T-helper 1 cell treated with Interleukin-12 subunit alpha and Interleukin-12 subunit beta and Interleukin-4 antibody, amounts not matched to agents 30 μg/mL and 1 μg/mL, for 36 hours (primary cell): Measurements from ENCODE around the gene CDX1.

Experiments used
- H3K27ac Mint-ChIP-seq: one replicate; pipeline ENCODE4 v1.8.0; 2021; ENCODE audit warnings: mild to moderate bottlenecking, mixed read lengths
- H3K27me3 Mint-ChIP-seq: one replicate; pipeline ENCODE4 v1.8.0; 2021; ENCODE audit warnings: low read depth, mixed read lengths
- H3K36me3 Mint-ChIP-seq: one replicate; pipeline ENCODE4 v1.8.0; 2021; ENCODE audit warnings: low read depth, mixed read lengths
- H3K4me1 Mint-ChIP-seq: one replicate; pipeline ENCODE4 v1.8.0; 2021; ENCODE audit warnings: low read depth, mixed read lengths
- H3K4me3 Mint-ChIP-seq: one replicate; pipeline ENCODE4 v1.8.0; 2021; ENCODE audit warnings: mild to moderate bottlenecking, moderate library complexity, mixed read lengths
- H3K9me3 Mint-ChIP-seq: one replicate; pipeline ENCODE4 v1.8.0; 2021; ENCODE audit warnings: mixed read lengths

The CDX1 gene

DNA sequence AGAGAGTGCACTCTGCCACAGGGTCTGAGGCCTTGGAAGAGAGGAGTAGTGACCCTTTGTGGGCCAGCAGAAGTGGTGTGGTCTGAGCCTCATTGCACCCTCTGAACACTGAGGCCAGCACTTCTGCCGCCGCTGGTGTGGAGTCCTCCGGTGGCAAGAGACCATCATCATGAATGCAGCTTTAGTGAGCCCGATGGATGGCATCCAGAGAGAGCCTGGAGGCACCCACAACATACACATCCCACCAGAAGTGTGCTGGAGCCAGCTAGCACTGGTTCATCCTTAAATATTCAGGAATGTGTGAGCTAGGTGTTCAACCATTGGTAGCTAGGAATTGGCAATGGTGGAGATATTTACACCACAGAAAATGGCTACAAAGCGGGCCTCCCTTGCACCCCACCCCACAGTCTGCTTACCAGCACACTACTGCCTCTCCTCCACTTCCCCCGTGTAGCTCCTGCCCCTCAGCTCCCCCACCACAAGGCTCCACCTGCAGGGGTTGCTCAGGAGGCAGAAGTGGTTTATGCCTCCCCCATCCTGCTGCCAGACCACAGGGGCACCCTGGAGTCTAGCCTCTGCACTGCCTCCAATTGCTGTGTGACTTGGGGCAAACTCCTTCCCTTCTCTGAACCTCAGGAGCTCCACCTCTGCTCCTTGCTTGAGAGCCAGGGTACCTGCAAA lies 39.7 kb downstream of the CDX1 start:
- Mint-ChIP-seq H3K4me3 (no peak overlapping the region), H3K27ac (no peak overlapping the region), H3K36me3 (no peaks in the 10 kb centered on the region), H3K9me3 (no peaks in the 10 kb centered on the region), H3K4me1 (peaks cover 8% of the 10 kb centered on the region), H3K27me3 (peaks cover 24% of the 10 kb centered on the region)

DNA sequence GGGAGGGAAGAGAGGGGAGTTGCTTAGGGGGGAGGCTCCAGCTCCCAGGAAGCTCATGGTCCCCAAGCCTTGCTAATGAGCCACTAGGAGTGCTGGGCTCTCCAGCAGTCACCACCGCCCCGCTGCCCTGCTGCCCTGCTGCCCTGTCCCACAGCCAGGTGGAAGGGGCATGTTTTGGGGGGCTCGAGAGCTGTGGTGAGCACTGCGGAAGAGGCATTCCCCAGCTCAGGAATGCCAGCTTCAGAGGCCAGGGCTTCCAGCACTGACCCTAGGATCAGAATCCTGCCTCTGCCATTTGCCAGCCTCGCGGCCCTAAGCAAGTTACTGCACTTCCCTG lies 40.2 kb downstream of the CDX1 start:
- H3K36me3 Mint-ChIP-seq, result no peaks in the 10 kb centered on the region

DNA sequence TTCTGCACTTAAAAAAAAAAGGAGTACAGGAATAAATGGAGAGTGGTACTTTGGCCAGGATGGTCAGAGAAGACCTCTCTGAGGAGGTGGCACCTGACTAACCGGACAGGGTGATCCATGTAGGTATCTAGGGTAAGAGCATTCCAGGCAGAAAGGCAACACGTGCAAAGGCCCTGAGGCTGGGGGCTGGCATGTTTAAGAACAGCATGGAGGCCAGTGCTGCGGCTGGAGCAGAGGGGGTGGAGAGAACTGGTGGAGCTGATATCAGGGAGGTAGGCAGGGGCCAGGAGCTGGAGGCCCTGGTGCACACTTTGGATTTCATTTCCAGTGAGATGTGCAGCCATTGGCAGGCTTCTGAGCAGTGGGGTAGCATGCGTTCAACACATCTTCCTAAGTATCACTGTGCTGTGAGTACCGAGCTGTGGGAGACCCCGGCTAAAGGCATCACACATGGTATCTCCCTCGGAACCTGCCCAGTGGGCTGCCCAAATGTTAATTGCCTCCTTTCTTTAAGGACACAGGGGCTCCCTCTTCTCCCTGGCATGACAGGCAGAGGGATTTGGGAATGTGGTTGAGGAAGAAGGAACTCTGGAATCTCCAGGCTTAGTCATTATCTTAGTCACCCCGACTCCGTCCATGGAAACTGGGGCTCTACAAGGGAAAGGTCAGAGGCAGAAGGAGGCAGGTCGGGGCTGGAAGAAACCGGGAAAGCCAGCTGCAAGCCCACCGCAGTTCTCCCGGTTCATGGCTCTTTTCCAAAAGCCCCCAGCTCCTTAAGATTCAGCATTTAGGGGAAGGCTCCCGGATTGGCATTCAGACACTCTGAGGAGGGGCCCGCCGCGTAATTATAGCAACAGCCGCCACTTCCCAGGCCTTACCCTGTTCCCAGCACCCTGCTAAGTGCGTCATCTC lies 41.9 kb downstream of the CDX1 start:
- Mint-ChIP-seq H3K27ac (no peak overlapping the region), H3K4me1 (peaks cover 8% of the 10 kb centered on the region), H3K36me3 (no peaks in the 10 kb centered on the region), H3K27me3 (peaks cover 24% of the 10 kb centered on the region), H3K4me3 (no peak overlapping the region), H3K9me3 (no peaks in the 10 kb centered on the region)

More for the DNA sequence above, 40.2 kb downstream of the CDX1 start:
- H3K9me3 Mint-ChIP-seq, result no peaks in the 10 kb centered on the region
- no peak overlapping the region for H3K4me3 Mint-ChIP-seq
- H3K27ac Mint-ChIP-seq, result no peak overlapping the region
- H3K27me3 Mint-ChIP-seq, result peaks cover 24% of the 10 kb centered on the region
- H3K4me1 Mint-ChIP-seq, result peaks cover 8% of the 10 kb centered on the region

DNA sequence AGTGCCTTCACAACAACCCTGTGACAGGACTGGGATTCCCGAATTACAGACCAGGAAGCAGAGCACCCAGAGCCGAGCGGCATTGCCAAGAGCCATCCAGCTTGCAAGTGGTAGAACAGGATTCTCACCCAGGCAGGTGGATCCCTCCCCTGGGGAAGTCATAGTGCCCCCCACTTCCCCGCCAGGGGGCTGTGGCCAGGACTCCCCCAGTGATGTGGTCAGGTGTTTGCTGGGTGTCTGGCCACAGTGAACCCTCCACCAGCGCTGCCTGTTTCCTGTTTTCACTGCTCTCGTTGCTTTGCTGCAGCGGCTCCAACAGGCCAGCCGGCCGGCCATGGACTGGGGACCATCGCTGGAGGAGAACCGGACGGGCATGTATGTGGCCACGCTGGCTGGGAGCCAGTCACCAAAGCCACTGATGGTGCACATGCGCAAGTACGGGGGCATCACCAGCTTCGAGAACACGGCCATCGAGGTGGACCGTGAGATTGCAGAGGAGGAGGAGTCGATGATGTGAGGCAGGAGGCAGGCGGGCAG lies 42.6 kb downstream of the CDX1 start:
- Mint-ChIP-seq H3K4me1 (peaks cover 8% of the 10 kb centered on the region), H3K4me3 (no peak overlapping the region), H3K27ac (peak overlapping the region; percentile 41)

DNA sequence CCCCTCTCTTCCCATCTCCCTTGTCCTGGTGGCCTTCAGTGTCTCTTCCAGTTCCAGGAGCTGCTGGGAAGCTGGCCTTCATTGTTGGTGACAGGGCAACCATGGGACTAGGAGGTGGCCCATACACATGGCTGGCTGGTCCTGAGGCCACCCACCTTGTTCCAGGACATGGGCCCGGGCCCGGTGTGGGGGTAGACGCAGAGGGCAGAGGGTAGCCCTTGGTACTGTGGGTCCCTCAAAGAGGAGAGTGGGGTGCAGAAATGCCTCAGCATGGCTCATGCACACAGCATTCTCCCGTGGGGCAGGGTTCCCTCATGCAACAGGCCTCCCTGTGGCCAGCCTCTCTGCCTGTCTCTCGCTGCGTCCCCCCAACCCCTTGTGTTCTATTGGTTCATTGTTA lies 44.1 kb downstream of the CDX1 start:
- Mint-ChIP-seq H3K9me3 (no peaks in the 10 kb centered on the region), H3K36me3 (no peaks in the 10 kb centered on the region), H3K4me1 (peaks cover 8% of the 10 kb centered on the region), H3K27ac (no peak overlapping the region), H3K27me3 (peaks cover 24% of the 10 kb centered on the region), H3K4me3 (no peak overlapping the region)

More for the DNA sequence above, 42.6 kb downstream of the CDX1 start:
- Mint-ChIP-seq H3K9me3 (no peaks in the 10 kb centered on the region), H3K27me3 (peaks cover 24% of the 10 kb centered on the region), H3K36me3 (no peaks in the 10 kb centered on the region)

DNA sequence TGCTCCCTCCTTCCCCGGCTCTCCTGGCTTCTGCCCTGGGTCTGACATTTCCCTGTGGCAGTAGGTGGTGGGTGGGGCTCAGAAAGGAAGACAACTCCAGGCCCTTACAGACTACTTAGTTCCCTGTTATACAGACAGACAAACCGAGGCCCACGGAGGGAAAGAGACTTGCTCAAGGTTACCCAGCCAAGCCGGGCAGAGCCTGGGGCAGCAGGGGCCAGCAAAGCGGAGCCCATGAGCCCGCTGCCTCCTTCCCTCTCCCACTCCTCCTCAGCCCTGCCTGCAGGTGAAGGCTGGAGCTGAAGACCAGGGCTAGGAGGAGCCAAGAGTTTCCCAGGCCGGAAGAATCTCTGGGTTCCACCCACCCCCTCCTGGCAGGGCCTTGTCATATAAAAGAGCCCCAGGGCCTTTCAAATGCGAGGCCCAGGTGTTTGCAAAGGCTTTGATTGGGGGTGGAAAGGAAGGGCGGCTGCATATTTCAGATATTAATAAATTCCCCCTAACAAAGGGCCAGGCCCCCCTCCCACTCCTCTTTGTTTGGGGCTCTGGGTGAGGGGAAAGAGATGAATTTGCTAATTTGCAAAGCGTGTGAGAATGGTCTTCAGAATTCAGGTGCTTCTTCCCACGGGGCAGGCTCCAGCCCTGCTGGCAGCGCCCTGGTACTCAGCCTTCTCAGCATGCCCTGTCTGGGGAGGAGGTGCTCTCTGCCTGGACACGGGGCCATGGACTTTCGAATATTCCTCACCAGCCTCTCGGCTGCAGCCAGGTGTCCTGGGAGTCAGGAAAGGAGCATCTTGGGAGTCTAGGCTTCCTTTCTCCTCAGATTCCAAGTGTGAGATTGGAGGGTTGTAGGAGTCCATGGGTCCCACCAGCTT lies 44.8 kb downstream of the CDX1 start:
- peaks cover 24% of the 10 kb centered on the region for H3K27me3 Mint-ChIP-seq
- no peaks in the 10 kb centered on the region for H3K36me3 Mint-ChIP-seq
- peaks cover 8% of the 10 kb centered on the region for H3K4me1 Mint-ChIP-seq
- no peak overlapping the region for H3K4me3 Mint-ChIP-seq
- H3K9me3 Mint-ChIP-seq, result no peaks in the 10 kb centered on the region
- no peak overlapping the region for H3K27ac Mint-ChIP-seq

DNA sequence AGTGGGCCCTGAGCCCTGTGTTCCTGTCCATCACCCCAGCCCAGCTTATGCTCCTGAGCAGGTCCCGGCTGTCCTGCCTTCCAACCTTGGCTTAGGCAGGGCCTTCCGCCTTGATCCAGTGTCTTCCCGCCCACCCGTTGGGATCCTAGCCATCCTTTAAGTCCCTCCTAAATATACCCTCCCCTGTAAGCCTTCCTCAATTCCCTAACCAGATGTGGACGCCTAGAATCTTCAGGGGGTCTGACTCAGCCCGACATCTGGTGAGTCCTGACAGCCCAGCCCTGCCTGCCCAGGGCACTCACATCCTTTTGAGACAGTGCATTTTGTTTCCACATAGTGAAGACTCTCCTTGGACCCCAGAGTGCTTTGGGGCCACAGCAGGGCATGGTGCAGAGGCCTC lies 47.0 kb downstream of the CDX1 start:
- H3K4me1 Mint-ChIP-seq, result peaks cover 6% of the 10 kb centered on the region
- no peaks in the 10 kb centered on the region for H3K9me3 Mint-ChIP-seq
- no peak overlapping the region for H3K27ac Mint-ChIP-seq
- no peaks in the 10 kb centered on the region for H3K36me3 Mint-ChIP-seq
- peaks cover 12% of the 10 kb centered on the region for H3K27me3 Mint-ChIP-seq
- no peak overlapping the region for H3K4me3 Mint-ChIP-seq

DNA sequence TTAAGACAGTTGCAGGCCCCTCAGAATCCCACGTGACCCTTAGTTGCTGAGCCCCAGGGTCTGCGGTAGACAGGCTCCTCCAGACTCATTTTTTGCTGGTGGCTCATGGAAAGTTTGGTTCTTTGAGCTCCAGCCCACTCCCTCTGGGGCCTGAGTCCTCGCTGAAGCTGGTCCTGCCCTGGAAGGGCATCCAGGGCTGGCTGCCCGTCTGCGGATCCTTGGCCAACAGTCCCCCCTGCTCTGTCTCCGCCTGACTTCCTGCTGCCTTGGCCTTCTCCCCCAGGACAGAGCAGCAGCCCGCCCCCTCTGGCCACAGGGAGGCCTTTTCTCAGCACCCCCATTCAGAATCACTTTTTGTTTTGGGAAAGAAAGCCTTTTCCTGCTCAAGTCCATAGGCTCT lies 47.7 kb downstream of the CDX1 start:
- no peak overlapping the region for H3K4me3 Mint-ChIP-seq
- no peak overlapping the region for H3K27ac Mint-ChIP-seq
- peaks cover 1% of the 10 kb centered on the region for H3K4me1 Mint-ChIP-seq
- no peaks in the 10 kb centered on the region for H3K36me3 Mint-ChIP-seq
- peaks cover 9% of the 10 kb centered on the region for H3K27me3 Mint-ChIP-seq
- no peaks in the 10 kb centered on the region for H3K9me3 Mint-ChIP-seq

DNA sequence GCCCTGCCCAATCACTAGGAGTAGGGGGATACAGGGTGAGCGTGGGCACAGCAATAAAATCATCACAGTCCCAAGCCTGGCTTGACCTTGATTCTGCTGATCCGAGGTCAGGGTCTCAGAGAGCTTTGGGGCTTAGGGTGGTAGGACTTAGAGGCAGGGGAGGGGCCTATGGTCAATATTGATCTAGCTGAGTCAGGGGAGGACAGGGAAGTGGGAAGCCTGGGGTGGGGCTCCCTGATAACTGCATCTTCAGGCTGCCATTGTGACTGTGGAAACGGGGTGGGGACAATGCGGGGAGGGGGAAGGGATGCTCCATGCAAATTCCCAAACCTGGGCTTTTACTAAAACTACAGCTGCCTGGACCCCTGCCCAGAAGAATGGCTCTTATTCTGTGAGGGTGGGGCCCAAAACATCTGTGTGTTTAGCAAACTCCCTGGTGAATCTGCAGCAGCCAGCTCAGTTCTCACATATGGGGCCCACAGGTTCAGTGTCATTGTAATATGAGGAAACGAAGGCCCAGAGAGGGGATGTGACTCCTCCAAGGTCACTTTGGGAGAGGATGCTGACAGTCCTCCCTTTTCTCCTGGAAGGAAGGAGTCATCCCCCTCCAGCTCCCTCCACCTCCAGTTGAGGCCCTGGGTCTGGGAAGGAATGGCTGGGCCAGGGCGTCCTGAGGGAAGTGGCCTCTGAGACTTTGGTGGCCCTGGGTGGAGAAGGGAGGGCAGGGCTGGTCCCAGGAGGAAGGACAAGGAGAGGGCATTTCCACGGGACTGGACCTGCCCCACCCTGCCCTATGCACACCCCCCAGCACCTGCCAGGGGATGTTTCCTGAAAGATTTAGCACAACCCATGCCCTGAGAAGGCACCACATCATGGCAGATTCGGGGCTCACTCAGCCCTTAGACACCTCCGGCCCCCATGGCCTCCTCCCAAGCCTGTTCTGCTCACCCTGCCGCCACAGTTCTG lies 49.7 kb downstream of the CDX1 start:
- no peak overlapping the region for H3K27ac Mint-ChIP-seq
- no peaks in the 10 kb centered on the region for H3K9me3 Mint-ChIP-seq
- no peak overlapping the region for H3K4me3 Mint-ChIP-seq
- peaks cover 3% of the 10 kb centered on the region for H3K27me3 Mint-ChIP-seq
- H3K36me3 Mint-ChIP-seq, result no peaks in the 10 kb centered on the region
- H3K4me1 Mint-ChIP-seq, result no peaks in the 10 kb centered on the region

DNA sequence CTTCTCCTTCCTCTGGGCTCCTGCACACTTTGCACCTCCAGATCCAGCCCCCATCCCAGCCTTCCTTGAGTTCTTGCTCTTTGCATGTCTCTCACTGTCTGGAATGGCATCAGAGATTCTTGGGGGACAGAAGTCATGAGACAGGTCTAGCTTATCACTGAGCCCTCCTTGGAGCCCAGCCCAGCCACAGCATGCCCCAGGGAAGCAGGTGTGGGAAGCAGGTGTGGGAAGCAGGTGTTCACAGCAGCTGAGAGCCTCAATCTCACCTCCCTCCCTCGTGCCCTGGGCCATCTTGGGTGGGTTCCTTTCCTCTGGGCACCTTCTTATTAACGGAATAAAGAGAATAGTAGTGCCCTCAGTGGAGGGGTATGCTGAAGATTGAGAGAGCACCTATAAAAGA lies 50.5 kb downstream of the CDX1 start:
- H3K4me3 Mint-ChIP-seq, result no peak overlapping the region
- H3K27me3 Mint-ChIP-seq, result peaks cover 3% of the 10 kb centered on the region
- H3K27ac Mint-ChIP-seq, result no peak overlapping the region
- no peaks in the 10 kb centered on the region for H3K4me1 Mint-ChIP-seq
- H3K9me3 Mint-ChIP-seq, result no peaks in the 10 kb centered on the region
- no peaks in the 10 kb centered on the region for H3K36me3 Mint-ChIP-seq

DNA sequence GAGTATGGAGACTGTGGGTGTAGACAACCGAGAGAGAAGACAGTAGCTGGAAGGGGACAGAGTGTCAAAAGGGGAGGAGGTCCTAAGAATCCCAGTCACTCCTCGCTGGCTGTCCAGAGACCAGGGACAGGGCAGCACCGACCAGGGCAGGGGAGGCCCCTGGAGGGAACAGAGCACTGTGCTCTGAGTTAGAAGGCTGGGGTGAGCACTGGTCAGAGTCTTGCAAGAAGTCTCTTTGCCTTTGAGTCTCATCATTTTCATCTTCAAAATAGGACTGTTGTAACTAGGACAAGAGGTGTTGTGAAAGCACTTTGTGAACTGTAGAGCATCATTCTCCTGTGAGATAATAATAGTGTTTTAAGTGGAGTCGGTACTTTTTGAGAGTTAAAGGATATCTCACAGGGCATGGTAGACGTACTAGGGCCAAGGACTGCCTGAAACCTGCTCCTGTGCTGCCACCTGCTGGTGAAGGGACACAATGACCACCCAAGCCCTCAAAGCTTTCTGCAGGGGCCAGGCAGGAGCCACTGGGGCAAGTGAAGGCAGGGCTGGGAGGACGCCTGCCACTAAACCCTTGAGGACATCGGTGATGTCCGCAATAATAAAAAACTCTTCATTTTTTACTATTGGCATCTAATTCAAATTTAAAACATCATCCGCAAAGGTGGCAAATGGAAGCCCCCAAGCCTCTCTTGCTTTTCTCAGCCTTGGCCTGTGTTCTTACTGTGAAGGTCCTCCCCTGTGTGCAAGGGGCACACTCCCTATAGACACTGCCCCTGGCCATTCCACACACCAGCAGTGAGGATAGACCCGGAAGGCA lies 51.5 kb downstream of the CDX1 start:
- peaks cover 3% of the 10 kb centered on the region for H3K27me3 Mint-ChIP-seq
- H3K36me3 Mint-ChIP-seq, result no peaks in the 10 kb centered on the region
- H3K9me3 Mint-ChIP-seq, result no peaks in the 10 kb centered on the region
- H3K4me1 Mint-ChIP-seq, result no peaks in the 10 kb centered on the region
- H3K27ac Mint-ChIP-seq, result no peak overlapping the region
- H3K4me3 Mint-ChIP-seq, result no peak overlapping the region

DNA sequence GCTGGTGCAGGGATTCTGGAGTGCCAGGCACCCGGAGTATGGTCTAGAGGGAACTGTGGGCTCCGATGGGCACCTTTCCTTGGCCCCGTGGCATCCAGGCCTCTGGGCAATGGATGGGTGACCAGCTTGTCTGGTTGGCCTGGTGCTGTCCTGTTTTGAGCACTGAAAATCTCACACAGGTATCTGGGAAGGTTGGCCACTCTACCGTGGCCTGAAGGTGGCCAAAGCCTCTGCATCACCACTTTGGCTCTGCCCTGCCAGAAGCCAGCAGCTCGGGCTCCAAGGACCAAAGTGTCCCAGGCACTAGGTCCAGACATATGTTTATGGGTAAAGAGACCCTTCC lies 52.1 kb downstream of the CDX1 start:
- no peak overlapping the region for H3K27ac Mint-ChIP-seq
- H3K4me3 Mint-ChIP-seq, result no peak overlapping the region
- H3K27me3 Mint-ChIP-seq, result peaks cover 3% of the 10 kb centered on the region
- H3K36me3 Mint-ChIP-seq, result no peaks in the 10 kb centered on the region
- no peaks in the 10 kb centered on the region for H3K9me3 Mint-ChIP-seq
- no peaks in the 10 kb centered on the region for H3K4me1 Mint-ChIP-seq

DNA sequence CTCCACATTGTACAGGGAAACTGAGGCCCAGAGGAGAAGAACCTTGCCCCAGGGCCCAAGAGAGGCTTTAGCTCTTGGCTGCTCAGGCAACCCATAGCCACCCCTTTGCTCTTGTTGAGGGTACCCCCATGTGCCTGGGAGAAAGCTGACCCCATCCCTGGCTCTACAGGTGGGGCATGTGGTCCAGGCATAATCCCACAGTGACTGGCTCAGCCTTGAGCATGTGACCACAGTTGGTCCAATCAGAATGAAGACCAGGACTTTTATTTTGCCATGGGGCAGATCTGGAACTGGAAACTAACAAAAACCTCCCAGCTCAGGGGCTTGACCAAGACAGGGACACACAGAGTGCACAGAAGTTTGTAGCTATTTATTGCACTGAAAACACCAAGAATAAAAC lies 52.6 kb downstream of the CDX1 start:
- H3K9me3 Mint-ChIP-seq, result no peaks in the 10 kb centered on the region
- peaks cover 3% of the 10 kb centered on the region for H3K27me3 Mint-ChIP-seq
- no peaks in the 10 kb centered on the region for H3K4me1 Mint-ChIP-seq
- H3K4me3 Mint-ChIP-seq, result no peak overlapping the region
- no peak overlapping the region for H3K27ac Mint-ChIP-seq
- no peaks in the 10 kb centered on the region for H3K36me3 Mint-ChIP-seq
